RWPE1 (cell line): ENCODE data around the gene TM4SF5.

Experiments used
- CTCF ChIA-PET: fragments of 350-600 bp; sonication (Branson Sonifier 250); formaldehyde crosslinking; extraction: SDS; loops from one replicate; lab custom pipeline; 2021; lab: Yijun Ruan, JAX
- POLR2A ChIA-PET: fragments of 400-600 bp; formaldehyde crosslinking; extraction: SDS; loops from one replicate; lab custom pipeline; 2020; ENCODE audit warnings: antibody characterized with exemption; ENCODE audit not compliant: low non-redundant PET; lab: Yijun Ruan, JAX
- DNase-seq: peaks from one replicate; pipeline ENCODE4 v3.0.0; 2012; ENCODE audit warnings: low spot score
- H3K27ac ChIP-seq: fragments of 450-650 bp; 2 replicates; pipeline ENCODE4 v1.5.1; 2017
- TF ChIP-seq, protein P1 (sequence below): fragments of 450-650 bp; conservative IDR thresholded peaks from 2 replicates; pipeline ENCODE4 v1.5.1; 2017; ENCODE audit warnings: low read depth, mild to moderate bottlenecking

Gene TM4SF5

DNA sequence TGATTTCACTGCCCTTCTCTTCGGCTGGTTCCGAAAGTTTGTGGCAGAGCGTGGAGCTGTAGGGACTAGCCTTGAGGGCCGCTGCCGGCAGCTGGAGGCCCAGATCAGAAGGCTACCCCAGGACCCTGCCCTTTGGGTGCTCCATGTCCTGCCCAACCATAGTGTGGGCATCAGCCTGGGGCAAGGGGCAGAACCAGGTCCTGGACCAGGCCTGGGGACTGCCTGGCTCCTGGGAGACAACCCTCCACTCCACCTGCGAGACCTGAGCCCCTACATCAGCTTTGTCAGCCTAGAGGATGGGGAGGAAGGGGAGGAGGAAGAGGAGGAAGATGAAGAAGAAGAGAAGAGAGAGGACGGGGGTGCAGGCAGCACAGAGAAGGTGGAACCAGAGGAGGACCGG is 31.1 kb upstream of the TM4SF5 start:
- no peak for DNase-seq
- H3K27ac ChIP-seq = no peak overlapping the region
- POLR2A ChIA-PET = interaction anchor here (0.6 kb wide), 1 partner anchor 16 kb away, joined by 17 read pairs; no protein-coding TSS in a partner anchor
- TF ChIP-seq, protein P1, sequence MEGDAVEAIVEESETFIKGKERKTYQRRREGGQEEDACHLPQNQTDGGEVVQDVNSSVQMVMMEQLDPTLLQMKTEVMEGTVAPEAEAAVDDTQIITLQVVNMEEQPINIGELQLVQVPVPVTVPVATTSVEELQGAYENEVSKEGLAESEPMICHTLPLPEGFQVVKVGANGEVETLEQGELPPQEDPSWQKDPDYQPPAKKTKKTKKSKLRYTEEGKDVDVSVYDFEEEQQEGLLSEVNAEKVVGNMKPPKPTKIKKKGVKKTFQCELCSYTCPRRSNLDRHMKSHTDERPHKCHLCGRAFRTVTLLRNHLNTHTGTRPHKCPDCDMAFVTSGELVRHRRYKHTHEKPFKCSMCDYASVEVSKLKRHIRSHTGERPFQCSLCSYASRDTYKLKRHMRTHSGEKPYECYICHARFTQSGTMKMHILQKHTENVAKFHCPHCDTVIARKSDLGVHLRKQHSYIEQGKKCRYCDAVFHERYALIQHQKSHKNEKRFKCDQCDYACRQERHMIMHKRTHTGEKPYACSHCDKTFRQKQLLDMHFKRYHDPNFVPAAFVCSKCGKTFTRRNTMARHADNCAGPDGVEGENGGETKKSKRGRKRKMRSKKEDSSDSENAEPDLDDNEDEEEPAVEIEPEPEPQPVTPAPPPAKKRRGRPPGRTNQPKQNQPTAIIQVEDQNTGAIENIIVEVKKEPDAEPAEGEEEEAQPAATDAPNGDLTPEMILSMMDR = no peak
- CTCF ChIA-PET = interaction anchor here (1.1 kb wide), 1 partner anchor 9 kb away, joined by 3 read pairs; no protein-coding TSS in a partner anchor

DNA sequence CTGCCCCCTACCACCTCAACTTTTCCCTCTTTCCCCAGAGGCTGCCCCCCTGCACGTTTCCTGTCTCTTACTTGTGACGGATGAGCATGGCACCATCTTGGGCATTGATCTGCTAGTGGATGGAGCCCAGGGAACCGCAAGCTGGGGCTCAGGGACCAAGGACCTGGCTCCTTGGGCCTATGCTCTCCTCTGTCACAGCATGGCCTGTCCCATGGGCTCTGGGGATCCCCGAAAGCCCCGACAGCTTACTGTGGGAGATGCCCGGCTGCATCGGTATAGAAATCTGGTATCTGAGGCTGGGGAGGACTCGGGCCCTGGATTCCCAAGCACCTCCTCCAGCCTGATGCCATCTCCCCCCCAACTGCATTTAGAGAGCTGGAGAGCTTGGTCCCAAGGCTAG is 30.1 kb upstream of the TM4SF5 start:
- TF ChIP-seq, protein P1 = no peak
- no peak for DNase-seq
- H3K27ac ChIP-seq = no peak overlapping the region
- ChIA-PET POLR2A (interaction anchor here (0.6 kb wide), 1 partner anchor 160 kb away, joined by 6 read pairs; no protein-coding TSS in a partner anchor), CTCF (interaction anchor here (1.1 to 1.2 kb wide), 2 partner anchors 10 to 48 kb away, joined by 3 read pairs; no protein-coding TSS in a partner anchor)

DNA sequence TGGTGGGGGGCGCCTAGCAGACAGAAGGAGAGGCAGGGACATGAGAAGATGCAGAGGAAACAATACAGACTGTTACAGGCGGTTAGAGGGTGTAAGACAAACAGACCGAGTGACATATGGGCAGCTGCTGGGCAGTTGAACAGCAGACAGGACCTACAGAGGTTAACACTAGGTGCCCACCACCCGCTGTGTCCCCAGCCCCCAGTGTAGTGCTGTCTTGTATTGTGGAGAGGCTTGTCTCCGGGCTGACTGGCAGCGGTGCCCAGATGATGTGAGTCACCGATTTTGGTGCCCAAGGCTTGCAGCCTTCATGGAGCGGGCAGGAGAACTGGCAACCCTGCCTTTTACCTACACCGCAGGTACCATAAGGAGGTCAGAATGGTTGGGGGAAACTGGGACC is 29.6 kb upstream of the TM4SF5 start:
- TF ChIP-seq, protein P1 = no peak
- no peak overlapping the region for H3K27ac ChIP-seq
- DNase-seq = no peak
- POLR2A ChIA-PET = no interaction called here
- CTCF ChIA-PET = interaction anchor here (1.2 kb wide), 1 partner anchor 47 kb away, joined by 3 read pairs; no protein-coding TSS in a partner anchor

DNA sequence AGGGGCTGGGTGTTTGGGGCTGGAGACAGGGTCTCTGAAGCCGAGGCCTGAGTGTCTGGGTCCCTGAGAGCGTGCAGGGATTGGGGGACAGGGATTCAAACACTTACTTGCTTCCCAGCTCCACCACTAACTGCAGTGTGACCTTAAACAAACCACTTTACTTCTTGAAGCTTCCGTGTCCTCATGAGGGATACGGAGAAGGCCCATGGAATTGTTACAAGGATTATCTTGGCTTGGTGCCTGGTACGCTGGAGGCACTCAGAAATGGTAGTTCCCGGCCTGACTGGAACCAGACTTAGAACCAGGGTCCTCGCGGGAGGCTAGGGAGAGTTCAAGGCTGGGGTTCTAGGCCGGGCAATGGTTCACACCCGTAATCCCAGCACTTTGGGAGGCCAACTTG is 29.1 kb upstream of the TM4SF5 start:
- ChIA-PET POLR2A (no interaction called here), CTCF (no interaction called here)
- TF ChIP-seq, protein P1 = no peak
- no peak overlapping the region for H3K27ac ChIP-seq
- no peak for DNase-seq

DNA sequence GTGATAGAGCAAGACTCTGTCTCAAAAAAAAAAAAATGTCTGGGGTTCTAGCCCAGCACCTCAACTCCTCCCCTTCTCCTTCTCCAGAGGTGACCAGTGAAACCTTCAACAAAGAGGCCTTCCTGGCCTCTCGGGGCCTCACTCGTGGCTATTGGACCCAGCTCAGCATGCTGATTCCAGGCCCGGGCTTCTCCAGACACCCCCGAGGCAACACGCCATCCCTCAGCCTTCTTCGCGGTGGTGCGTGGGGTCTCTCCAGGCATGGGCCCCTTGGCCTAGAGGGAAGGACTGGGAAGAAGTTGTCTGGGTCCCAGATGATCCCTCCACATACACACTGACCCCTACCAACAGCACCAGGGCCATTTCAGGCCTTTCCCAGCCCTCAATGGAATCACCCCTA is 28.5 kb upstream of the TM4SF5 start:
- H3K27ac ChIP-seq = no peak overlapping the region
- TF ChIP-seq, protein P1 = no peak
- POLR2A ChIA-PET = no interaction called here
- CTCF ChIA-PET = no interaction called here
- DNase-seq = no peak

DNA sequence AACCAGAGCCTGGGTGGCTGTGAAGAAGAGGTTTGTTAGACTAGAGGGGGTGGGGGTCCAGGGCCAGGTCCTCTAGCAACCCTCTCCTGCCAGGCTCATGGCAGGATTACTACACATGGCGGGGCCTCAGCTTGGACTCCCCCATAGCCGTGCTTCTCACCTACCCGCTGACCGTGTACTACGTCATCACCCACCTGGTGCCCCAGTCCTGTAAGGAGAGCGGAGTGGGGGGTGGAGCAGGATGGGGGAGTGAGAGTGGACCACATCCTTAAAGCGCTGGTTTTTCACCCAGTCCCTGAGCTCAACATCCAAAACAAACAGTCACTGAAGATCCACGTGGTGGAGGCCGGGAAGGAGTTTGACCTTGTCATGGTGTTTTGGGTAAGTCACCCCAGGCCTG is 27.8 kb upstream of the TM4SF5 start:
- ChIA-PET POLR2A (no interaction called here), CTCF (interaction anchor here (0.6 to 1.0 kb wide), 2 partner anchors 46 to 137 kb away, joined by 3 to 6 read pairs; no protein-coding TSS in a partner anchor)
- TF ChIP-seq, protein P1 = no peak

More for the DNA sequence above, 27.8 kb upstream of the TM4SF5 start:
- DNase-seq = no peak
- no peak overlapping the region for H3K27ac ChIP-seq
